Measurements from ENCODE around the gene PDP2. TPM values are rescaled to one million over a fixed set of nuclear protein-coding genes. Genes with fewer than 3 reads are reported as not detected.

Gene PDP2
- total and polyA plus RNA-seq, 10 of the 15 experiments (the other 5 are each of a cell fraction or from before 2014, with no cell fraction given), result 1.9 to 31.1 (median 6.2) TPM

DNA sequence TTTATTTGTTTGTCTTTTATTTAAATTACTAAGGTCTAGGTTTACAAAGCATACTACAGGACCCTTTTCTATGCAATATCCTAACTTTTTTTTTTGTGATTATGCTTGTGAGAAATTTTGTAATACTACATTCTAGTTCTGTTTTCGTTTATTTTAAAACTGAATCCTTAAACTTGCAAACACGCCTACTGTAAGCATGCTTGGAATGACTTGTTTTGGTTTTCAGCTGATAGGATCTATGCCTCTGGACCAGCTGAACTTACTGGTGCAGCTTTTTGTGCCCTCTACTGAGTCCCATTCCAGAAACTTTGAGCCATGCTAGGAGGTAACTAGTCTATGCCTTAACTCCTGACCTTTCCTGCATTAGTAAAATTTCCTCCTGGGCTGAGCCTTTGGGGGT, 6.0 kb downstream of the PDP2 start:
- no peak overlapping the region for H3K4me2 ChIP-seq (ENCODE audit: control insufficient read depth, insufficient read depth)
- H3K4me3 ChIP-seq, result no peak overlapping the region
- 98% methylated on average over 2 of the region's 2 CpGs for WGBS (ENCODE audit: insufficient coverage, insufficient replicate concordance, low lambda C conversion rate, missing lambda C conversion rate)
- H4K20me1 ChIP-seq (ENCODE audit: control insufficient read depth, insufficient read depth), result no peaks in the 10 kb centered on the region
- no peak for DNase-seq (ENCODE audit: low read depth, low spot score)
- no peak overlapping the region for H2AFZ ChIP-seq (ENCODE audit: control insufficient read depth, low read depth, low read length)
- intact Hi-C loops (cut with micrococcal nuclease; ENCODE audit: unreplicated experiment), result no loop called here
- H3K27ac ChIP-seq (ENCODE audit: control insufficient read depth, insufficient read depth), result no peak overlapping the region
- TF ChIP-seq MEF2A (IDR thresholded peaks at IDR 0.05; ENCODE audit: insufficient read depth, low read depth, low read length) (no peak), POLR2A (IDR thresholded peaks at IDR 0.05; ENCODE audit: low read depth, low read length) (no peak), TCF3 (IDR thresholded peaks at IDR 0.05; ENCODE audit: borderline replicate concordance, insufficient read depth, low read depth, low read length) (no peak), IKZF2 (IDR thresholded peaks at IDR 0.05) (no peak), MXI1 (IDR thresholded peaks at IDR 0.05; ENCODE audit: low read depth, low read length) (no peak), NR2F1 (conservative IDR thresholded peaks at IDR 0.05) (no peak)
- TF ChIP-seq, protein P1, sequence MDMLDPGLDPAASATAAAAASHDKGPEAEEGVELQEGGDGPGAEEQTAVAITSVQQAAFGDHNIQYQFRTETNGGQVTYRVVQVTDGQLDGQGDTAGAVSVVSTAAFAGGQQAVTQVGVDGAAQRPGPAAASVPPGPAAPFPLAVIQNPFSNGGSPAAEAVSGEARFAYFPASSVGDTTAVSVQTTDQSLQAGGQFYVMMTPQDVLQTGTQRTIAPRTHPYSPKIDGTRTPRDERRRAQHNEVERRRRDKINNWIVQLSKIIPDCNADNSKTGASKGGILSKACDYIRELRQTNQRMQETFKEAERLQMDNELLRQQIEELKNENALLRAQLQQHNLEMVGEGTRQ (IDR thresholded peaks at IDR 0.05; ENCODE audit: borderline replicate concordance, low read depth, low read length), result no peak
- TF ChIP-seq, protein P2, sequence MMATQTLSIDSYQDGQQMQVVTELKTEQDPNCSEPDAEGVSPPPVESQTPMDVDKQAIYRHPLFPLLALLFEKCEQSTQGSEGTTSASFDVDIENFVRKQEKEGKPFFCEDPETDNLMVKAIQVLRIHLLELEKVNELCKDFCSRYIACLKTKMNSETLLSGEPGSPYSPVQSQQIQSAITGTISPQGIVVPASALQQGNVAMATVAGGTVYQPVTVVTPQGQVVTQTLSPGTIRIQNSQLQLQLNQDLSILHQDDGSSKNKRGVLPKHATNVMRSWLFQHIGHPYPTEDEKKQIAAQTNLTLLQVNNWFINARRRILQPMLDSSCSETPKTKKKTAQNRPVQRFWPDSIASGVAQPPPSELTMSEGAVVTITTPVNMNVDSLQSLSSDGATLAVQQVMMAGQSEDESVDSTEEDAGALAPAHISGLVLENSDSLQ (IDR thresholded peaks at IDR 0.05), result no peak
- TF ChIP-seq, protein P3, sequence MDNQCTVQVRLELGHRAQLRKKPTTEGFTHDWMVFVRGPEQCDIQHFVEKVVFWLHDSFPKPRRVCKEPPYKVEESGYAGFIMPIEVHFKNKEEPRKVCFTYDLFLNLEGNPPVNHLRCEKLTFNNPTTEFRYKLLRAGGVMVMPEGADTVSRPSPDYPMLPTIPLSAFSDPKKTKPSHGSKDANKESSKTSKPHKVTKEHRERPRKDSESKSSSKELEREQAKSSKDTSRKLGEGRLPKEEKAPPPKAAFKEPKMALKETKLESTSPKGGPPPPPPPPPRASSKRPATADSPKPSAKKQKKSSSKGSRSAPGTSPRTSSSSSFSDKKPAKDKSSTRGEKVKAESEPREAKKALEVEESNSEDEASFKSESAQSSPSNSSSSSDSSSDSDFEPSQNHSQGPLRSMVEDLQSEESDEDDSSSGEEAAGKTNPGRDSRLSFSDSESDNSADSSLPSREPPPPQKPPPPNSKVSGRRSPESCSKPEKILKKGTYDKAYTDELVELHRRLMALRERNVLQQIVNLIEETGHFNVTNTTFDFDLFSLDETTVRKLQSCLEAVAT (IDR thresholded peaks at IDR 0.05), result no peak
- TF ChIP-seq, protein P4, sequence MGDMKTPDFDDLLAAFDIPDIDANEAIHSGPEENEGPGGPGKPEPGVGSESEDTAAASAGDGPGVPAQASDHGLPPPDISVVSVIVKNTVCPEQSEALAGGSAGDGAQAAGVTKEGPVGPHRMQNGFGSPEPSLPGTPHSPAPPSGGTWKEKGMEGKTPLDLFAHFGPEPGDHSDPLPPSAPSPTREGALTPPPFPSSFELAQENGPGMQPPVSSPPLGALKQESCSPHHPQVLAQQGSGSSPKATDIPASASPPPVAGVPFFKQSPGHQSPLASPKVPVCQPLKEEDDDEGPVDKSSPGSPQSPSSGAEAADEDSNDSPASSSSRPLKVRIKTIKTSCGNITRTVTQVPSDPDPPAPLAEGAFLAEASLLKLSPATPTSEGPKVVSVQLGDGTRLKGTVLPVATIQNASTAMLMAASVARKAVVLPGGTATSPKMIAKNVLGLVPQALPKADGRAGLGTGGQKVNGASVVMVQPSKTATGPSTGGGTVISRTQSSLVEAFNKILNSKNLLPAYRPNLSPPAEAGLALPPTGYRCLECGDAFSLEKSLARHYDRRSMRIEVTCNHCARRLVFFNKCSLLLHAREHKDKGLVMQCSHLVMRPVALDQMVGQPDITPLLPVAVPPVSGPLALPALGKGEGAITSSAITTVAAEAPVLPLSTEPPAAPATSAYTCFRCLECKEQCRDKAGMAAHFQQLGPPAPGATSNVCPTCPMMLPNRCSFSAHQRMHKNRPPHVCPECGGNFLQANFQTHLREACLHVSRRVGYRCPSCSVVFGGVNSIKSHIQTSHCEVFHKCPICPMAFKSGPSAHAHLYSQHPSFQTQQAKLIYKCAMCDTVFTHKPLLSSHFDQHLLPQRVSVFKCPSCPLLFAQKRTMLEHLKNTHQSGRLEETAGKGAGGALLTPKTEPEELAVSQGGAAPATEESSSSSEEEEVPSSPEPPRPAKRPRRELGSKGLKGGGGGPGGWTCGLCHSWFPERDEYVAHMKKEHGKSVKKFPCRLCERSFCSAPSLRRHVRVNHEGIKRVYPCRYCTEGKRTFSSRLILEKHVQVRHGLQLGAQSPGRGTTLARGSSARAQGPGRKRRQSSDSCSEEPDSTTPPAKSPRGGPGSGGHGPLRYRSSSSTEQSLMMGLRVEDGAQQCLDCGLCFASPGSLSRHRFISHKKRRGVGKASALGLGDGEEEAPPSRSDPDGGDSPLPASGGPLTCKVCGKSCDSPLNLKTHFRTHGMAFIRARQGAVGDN (IDR thresholded peaks at IDR 0.05), result no peak
- SMC1A ChIA-PET (ENCODE audit: uncharacterized antibody, unreplicated experiment), result interaction anchor here (1.3 kb wide), 1 partner anchor 9 kb away, joined by 4 read pairs; no protein-coding TSS in a partner anchor
- POLR2A ChIA-PET, result interaction anchor here (0.6 kb wide), 2 partner anchors 139 to 145 kb away, joined by 3 read pairs; no protein-coding TSS in a partner anchor
- no peak overlapping the region for H3K9ac ChIP-seq (ENCODE audit: control insufficient read depth, insufficient read depth, low read length)
- FAIRE-seq, result no peak
- H3K27me3 ChIP-seq (replicated peaks in 1 of 2; ENCODE audit: control insufficient read depth in 2 of 2, insufficient read depth in 2 of 2, low read length in 1 of 2), result no peaks in the 10 kb centered on the region
- CTCF ChIA-PET, result interaction anchor here (0.6 to 5.2 kb wide), 5 partner anchors 8 to 302 kb away, joined by 3 to 34 read pairs (median 3); partner anchors contain the start of gene CDH16
- peaks cover 5% of the 10 kb centered on the region for H3K79me2 ChIP-seq (ENCODE audit: control insufficient read depth, insufficient read depth, low read length)
- RAD21 ChIA-PET (ENCODE audit: unreplicated experiment), result interaction anchor here (1.3 kb wide), 1 partner anchor 9 kb away, joined by 4 read pairs; no protein-coding TSS in a partner anchor
- BruUV-seq (replicated peaks), result no TSS peak
- ATAC-seq, result no peak
- H3K9me3 ChIP-seq (replicated peaks; ENCODE audit: control insufficient read depth, insufficient read depth, low read length), result no peaks in the 10 kb centered on the region
- in situ Hi-C loops (cut with MboI), result no loop called here
- H3K4me1 ChIP-seq (ENCODE audit: control insufficient read depth, insufficient read depth, low read length), result no peaks in the 10 kb centered on the region; the same call in 1 of the 2 replicates
- peaks cover 3 to 5% of the 10 kb centered on the region in 2 experiments for H3K36me3 ChIP-seq (ENCODE audit: control insufficient read depth in 2 of 2, insufficient read depth in 2 of 2, low read length in 1 of 2)

Measured in GM12878 (cell line).